HAP-1 (cell line): ENCODE data around the gene PROK2.

Experiments
- DNase-seq, 2 experiments: peaks; one replicate each; pipeline ENCODE4 v3.0.0-alpha.2; 2016 to 2020; ENCODE audit warnings: low spot score in 2 of 2
- H3K27me3 ChIP-seq: fragments of 250-450 bp; sonication (Bioruptor Pico); 2 replicates; pipeline ENCODE4 v1.5.1; 2020; ENCODE audit warnings: low read depth, mild to moderate bottlenecking, moderate library complexity
- H3K36me3 ChIP-seq: fragments of 250-450 bp; sonication (Bioruptor Pico); replicated peaks from 2 replicates; pipeline ENCODE4 v1.5.1; 2020; ENCODE audit warnings: mild to moderate bottlenecking
- H3K4me1 ChIP-seq: fragments of 250-450 bp; sonication (Bioruptor Pico); 2 replicates; pipeline ENCODE4 v1.5.1; 2020; ENCODE audit warnings: mild to moderate bottlenecking
- H3K4me3 ChIP-seq: fragments of 250-450 bp; sonication (Bioruptor Pico); 2 replicates; pipeline ENCODE4 v1.5.1; 2020; ENCODE audit warnings: mild to moderate bottlenecking, moderate library complexity
- H3K9me3 ChIP-seq: fragments of 250-450 bp; sonication (Bioruptor Pico); 2 replicates; pipeline ENCODE4 v1.5.1; 2020; ENCODE audit warnings: mild to moderate bottlenecking, moderate library complexity
- in situ Hi-C: fragments of 300-500 bp; cut with MboI; formaldehyde crosslinking; loops from 3 replicates; pipeline ENCODE4 v1.14.3; 2020; ENCODE audit warnings: low sequenced_read_pairs, inconsistent platforms, mixed read lengths

PROK2 gene

DNA sequence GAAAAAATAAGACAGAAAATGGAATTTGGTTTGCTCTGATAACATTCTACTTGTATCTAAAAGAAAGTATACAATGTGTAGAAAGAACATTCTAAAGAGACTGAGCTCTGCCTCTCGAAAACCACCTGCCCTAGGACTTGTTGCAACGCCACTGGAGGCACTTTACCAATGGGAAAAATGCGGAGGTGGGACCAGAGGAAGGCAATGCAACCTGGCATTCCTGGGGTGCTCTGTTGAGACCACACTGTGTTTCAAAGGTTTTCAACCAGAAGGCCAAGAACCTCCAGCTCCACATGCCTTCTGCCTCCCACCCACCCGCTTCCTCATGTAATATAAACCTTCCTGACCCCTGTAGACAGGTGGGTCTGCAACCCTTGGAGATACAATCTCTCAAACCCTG, 4.5 kb downstream of the PROK2 start:
- H3K4me3 ChIP-seq, result no peak overlapping the region
- H3K4me1 ChIP-seq, result peaks cover 11% of the 10 kb centered on the region; the same call in 1 of the 2 replicates
- in situ Hi-C loops, result no loop called here
- no peaks in the 10 kb centered on the region for H3K36me3 ChIP-seq
- no peaks in the 10 kb centered on the region for H3K9me3 ChIP-seq
- DNase-seq, result no peak
- H3K27me3 ChIP-seq, result peaks cover 41% of the 10 kb centered on the region

- H3K27me3 ChIP-seq, result peaks cover 39% of the 10 kb centered on the region
- in situ Hi-C loops, result no loop called here
- H3K4me1 ChIP-seq, result peaks cover 11% of the 10 kb centered on the region; the same call in 1 of the 2 replicates
- no peaks in the 10 kb centered on the region for H3K9me3 ChIP-seq
- DNase-seq, result no peak
- no peaks in the 10 kb centered on the region for H3K36me3 ChIP-seq
- no peak overlapping the region for H3K4me3 ChIP-seq
These were observed 5.1 kb downstream of the PROK2 start for GRCh38 chr3:71779674-71780377.

DNA sequence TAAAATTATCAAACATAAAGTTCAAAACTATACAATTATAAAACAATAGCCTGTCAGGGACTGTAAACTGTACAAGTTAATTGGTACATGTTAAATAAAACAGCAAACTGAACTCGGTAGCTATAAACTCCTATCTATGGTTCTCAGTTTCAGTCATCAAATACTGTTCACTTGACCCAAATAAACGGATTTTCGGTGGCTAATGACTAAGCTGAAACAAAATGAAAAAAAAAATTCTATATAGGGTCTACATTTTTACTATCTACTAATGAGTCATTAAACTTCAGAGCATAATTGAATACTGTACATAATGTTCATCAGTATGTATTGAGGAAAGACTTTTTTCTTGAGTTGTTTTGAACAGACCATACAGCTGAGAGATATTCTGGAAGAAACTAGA, 6.6 kb downstream of the PROK2 start:
- DNase-seq, result no peak
- H3K4me1 ChIP-seq, result peaks cover 4% of the 10 kb centered on the region; the same call in 1 of the 2 replicates
- H3K36me3 ChIP-seq, result no peaks in the 10 kb centered on the region
- in situ Hi-C loops, result no loop called here
- H3K27me3 ChIP-seq, result peaks cover 26% of the 10 kb centered on the region
- no peaks in the 10 kb centered on the region for H3K9me3 ChIP-seq
- H3K4me3 ChIP-seq, result no peak overlapping the region

GRCh38 chr3:71776538-71776937, 8.4 kb downstream of the PROK2 start:
- no peaks in the 10 kb centered on the region for H3K9me3 ChIP-seq
- no peak for DNase-seq
- no peak overlapping the region for H3K4me3 ChIP-seq
- in situ Hi-C loops, result no loop called here
- H3K4me1 ChIP-seq, result peaks cover 4% of the 10 kb centered on the region; the same call in 1 of the 2 replicates
- peaks cover 9% of the 10 kb centered on the region for H3K27me3 ChIP-seq
- H3K36me3 ChIP-seq, result no peaks in the 10 kb centered on the region

- Histone ChIP-seq H3K9me3 (no peaks in the 10 kb centered on the region), H3K4me1 (peaks cover 4% of the 10 kb centered on the region; the same call in 1 of the 2 replicates), H3K27me3 (peaks cover 6% of the 10 kb centered on the region; the same call in 1 of the 2 replicates), H3K36me3 (no peaks in the 10 kb centered on the region), H3K4me3 (no peak overlapping the region)
- in situ Hi-C loops, result no loop called here
- no peak for DNase-seq
These were observed 13.1 kb downstream of the PROK2 start for GRCh38 chr3:71771884-71772283.

DNA sequence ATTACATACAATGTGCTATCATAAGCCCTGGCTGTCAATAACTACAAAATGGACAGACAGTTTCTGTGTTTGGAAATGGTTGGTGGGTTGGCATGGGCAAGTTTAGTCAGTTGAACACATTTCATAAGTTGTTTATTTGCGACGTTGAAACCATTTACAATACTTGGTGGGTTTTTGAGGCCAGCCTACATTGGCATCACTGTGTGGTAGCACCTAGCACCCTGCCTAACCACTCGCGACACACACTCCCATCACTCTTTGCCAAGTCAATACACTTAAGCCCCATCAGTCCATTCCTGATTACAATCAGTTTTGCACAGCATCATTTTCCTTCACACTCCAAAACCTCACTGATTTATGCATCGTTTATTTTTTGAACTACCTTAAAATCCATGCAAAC, 13.8 kb downstream of the PROK2 start:
- no peaks in the 10 kb centered on the region for H3K36me3 ChIP-seq
- no peak for DNase-seq
- H3K27me3 ChIP-seq, result peaks cover 5% of the 10 kb centered on the region; the same call in 1 of the 2 replicates
- no peak overlapping the region for H3K4me3 ChIP-seq
- no peaks in the 10 kb centered on the region for H3K9me3 ChIP-seq
- H3K4me1 ChIP-seq, result peaks cover 4% of the 10 kb centered on the region; the same call in 1 of the 2 replicates
- in situ Hi-C loops, result no loop called here

DNA sequence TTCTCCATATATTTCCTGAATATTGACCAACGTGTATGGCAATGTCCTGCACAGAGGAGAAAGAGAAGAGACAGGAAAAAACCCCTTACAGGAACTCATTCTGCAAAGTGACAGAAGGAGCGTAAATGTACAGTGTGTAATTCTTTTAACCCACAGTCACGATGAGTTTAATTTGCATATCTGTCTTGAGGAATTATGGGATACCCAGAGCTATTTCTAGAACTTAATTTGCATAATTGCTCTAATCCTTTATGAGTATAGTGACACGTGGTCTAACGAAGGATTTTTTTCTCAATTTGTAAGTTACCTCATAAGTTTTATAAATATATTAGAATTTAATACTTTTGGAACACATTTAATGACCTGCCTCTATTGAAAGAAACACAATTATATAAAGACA, 21.5 kb downstream of the PROK2 start:
- in situ Hi-C loops, result no loop called here
- Histone ChIP-seq H3K27me3 (no peaks in the 10 kb centered on the region), H3K4me1 (peaks cover 6% of the 10 kb centered on the region), H3K4me3 (no peak overlapping the region), H3K9me3 (no peaks in the 10 kb centered on the region), H3K36me3 (no peaks in the 10 kb centered on the region)
- peak in 1 of 2 experiments; percentile 36 for DNase-seq

- Histone ChIP-seq H3K4me3 (no peak overlapping the region), H3K4me1 (peaks cover 8% of the 10 kb centered on the region), H3K27me3 (no peaks in the 10 kb centered on the region), H3K36me3 (no peaks in the 10 kb centered on the region), H3K9me3 (no peaks in the 10 kb centered on the region)
- in situ Hi-C loops, result no loop called here
- no peak for DNase-seq
These were observed 24.8 kb downstream of the PROK2 start for GRCh38 chr3:71760140-71760539.

GRCh38 chr3:71759401-71759800, 25.5 kb downstream of the PROK2 start:
- Histone ChIP-seq H3K4me3 (no peak overlapping the region), H3K36me3 (no peaks in the 10 kb centered on the region), H3K9me3 (no peaks in the 10 kb centered on the region), H3K4me1 (peaks cover 8% of the 10 kb centered on the region), H3K27me3 (no peaks in the 10 kb centered on the region)
- in situ Hi-C loops, result no loop called here
- no peak for DNase-seq

DNA sequence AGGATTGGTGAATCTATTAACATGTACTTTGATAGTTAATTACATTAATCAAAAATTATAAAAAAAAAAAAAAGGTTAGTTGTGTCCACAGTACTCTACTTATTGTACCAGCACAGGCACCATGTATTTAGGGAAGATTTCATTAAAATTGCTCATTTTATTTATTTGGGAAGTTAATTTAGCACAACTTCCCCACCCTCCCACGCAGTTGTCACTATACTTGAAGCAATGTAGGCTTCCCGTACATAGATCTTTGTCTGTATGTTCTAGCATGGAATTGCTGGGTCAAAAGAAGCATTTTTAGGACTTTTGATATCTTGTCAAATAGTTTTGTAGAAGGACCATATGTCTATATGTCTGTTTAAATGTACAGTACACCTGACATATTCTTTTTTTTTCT, 26.9 kb downstream of the PROK2 start:
- H3K27me3 ChIP-seq, result no peaks in the 10 kb centered on the region
- in situ Hi-C loops, result no loop called here

GRCh38 chr3:71754610-71755253, 30.2 kb downstream of the PROK2 start:
- DNase-seq, result no peak
- in situ Hi-C loops, result no loop called here
- H3K9me3 ChIP-seq, result no peaks in the 10 kb centered on the region
- H3K4me1 ChIP-seq, result 0 out of 2 replicates have a peak, but pooled peaks cover 2% of the 10 kb centered on the region
- no peak overlapping the region for H3K4me3 ChIP-seq
- no peaks in the 10 kb centered on the region for H3K36me3 ChIP-seq
- H3K27me3 ChIP-seq, result no peaks in the 10 kb centered on the region

More for the DNA sequence above, 26.9 kb downstream of the PROK2 start:
- H3K4me3 ChIP-seq, result no peak overlapping the region
- H3K4me1 ChIP-seq, result peaks cover 4% of the 10 kb centered on the region
- no peaks in the 10 kb centered on the region for H3K9me3 ChIP-seq
- H3K36me3 ChIP-seq, result no peaks in the 10 kb centered on the region
- DNase-seq, result no peak

DNA sequence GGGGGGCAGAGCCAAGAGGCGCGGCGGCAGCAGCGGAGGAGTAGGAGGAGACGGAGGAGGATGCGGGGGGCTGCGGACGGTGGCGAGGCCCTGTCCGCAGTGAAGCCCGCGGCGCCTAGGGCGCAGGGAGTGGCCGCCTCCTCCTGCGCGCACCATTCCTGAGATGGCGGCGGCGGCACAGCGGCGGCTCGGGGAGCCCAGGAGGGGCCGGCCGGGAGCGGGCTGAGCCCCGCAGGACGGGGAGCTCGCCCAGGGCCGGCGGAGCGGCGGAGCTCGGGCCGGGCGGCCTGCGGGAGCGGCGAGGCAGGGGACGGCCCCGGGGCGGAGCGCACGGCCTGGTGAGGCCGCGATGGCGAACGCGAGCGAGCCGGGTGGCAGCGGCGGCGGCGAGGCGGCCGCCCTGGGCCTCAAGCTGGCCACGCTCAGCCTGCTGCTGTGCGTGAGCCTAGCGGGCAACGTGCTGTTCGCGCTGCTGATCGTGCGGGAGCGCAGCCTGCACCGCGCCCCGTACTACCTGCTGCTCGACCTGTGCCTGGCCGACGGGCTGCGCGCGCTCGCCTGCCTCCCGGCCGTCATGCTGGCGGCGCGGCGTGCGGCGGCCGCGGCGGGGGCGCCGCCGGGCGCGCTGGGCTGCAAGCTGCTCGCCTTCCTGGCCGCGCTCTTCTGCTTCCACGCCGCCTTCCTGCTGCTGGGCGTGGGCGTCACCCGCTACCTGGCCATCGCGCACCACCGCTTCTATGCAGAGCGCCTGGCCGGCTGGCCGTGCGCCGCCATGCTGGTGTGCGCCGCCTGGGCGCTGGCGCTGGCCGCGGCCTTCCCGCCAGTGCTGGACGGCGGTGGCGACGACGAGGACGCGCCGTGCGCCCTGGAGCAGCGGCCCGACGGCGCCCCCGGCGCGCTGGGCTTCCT, 31.0 kb downstream of the PROK2 start, which contains the start of gene GPR27:
Gene GPR27 (plus strand): TSS at position 155 of the 909 bp plus-strand sequence. CDS start 195 bp downstream, at position 350.
- in situ Hi-C loops, result no loop called here
- H3K27me3 ChIP-seq, result no peaks in the 10 kb centered on the region
- H3K4me1 ChIP-seq, result 0 out of 2 replicates have a peak, but pooled peaks cover 2% of the 10 kb centered on the region
- no peaks in the 10 kb centered on the region for H3K9me3 ChIP-seq
- peak in 1 of 2 experiments; percentile 60 for DNase-seq
- peak within 1 kb of the TSS; percentile 24 for H3K4me3 ChIP-seq
- H3K36me3 ChIP-seq, result no peaks in the 10 kb centered on the region

- no peaks in the 10 kb centered on the region for H3K27me3 ChIP-seq
These were observed 31.9 kb downstream of the PROK2 start for GRCh38 chr3:71752831-71753700.

More at GRCh38 chr3:71752831-71753700, 31.9 kb downstream of the PROK2 start:
- DNase-seq, result no peak
- Histone ChIP-seq H3K9me3 (no peaks in the 10 kb centered on the region), H3K4me1 (0 out of 2 replicates have a peak, but pooled peaks cover 2% of the 10 kb centered on the region), H3K36me3 (no peaks in the 10 kb centered on the region), H3K4me3 (peak overlapping the region; percentile 24)
- in situ Hi-C loops, result no loop called here
